HG02798 (cell line): ENCODE results near the gene ANKRD29.
"Not testable (repeated sequence)": the region's sequence is repeated elsewhere in the genome, so short reads cannot be mapped to it uniquely, and the experiment has no call there.

ENCODE experiments used
- ATAC-seq: cut with Tn5 transposase; IDR thresholded peaks from one replicate; pipeline ENCODE4 v1.9.1; 2021; ENCODE audit warnings: mild to moderate bottlenecking; ENCODE audit not compliant: unreplicated experiment, poor library complexity

Gene ANKRD29

DNA sequence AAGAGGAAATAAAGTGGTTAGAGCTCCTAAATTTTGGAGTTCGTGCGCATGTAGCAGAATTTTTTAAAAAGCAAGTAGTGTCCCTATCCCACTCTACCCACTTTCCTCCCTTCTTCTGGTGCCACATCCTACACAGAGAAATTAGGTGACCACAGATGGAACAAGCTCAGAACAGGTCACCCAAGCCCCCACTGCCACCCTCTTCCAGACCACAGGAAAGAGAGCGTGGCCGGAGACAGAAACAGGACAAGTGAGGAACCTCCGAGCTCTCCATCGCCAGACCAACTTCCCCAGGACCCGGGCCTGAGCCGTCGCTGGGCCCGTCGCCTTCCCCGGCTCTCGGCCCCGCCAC lies 76.8 kb downstream of the ANKRD29 start:
- no peak for ATAC-seq

GRCh38 chr18:23585007-23585871 lies 77.5 kb downstream of the ANKRD29 start:
- no peak for ATAC-seq

DNA sequence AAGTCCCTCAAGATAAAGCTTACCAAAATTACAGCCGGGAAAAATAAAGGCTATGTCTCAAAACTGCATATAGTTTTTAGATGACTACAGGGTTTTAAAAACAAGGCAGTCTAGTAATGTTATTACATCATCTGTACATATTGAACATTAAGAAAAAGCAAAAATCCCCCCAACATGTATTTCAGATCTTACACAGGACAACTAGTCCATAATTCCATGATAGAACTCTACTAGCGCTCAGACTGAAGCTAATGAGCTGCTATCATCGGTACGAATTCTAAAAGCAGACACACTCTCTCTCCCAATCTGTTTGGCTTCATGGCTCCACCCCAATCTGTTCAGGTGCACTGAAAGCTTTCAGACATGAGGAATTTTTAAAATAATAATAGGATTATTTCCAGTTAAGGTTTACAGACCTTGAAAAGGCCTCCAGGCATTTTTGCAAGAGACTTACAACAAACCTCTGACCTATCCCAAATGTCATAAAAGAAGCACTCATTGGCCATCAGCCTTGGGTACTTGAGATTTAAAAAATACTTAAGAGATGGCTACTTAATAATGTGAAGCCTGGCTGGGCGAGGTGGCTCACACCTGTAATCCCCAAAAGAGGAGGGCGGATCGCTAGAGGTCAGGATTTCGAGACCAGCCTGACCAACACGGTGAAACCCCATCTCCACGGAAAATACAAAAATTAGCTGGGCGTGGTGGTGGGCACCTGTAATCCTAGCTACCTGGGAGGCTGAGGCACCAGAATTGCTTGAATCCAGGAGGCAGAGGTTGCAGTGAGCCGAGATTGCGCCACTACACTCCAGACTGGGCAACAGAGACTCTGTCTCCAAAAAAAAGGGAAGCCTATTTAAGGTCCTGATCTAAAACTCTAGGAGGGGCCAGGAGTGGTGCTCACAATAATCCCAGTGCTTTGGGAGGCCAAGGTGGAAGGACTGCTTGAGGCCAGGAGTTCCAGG lies 78.4 kb downstream of the ANKRD29 start:
- ATAC-seq: no peak

- no peak for ATAC-seq
These were observed 79.4 kb downstream of the ANKRD29 start for GRCh38 chr18:23583071-23583865.

DNA sequence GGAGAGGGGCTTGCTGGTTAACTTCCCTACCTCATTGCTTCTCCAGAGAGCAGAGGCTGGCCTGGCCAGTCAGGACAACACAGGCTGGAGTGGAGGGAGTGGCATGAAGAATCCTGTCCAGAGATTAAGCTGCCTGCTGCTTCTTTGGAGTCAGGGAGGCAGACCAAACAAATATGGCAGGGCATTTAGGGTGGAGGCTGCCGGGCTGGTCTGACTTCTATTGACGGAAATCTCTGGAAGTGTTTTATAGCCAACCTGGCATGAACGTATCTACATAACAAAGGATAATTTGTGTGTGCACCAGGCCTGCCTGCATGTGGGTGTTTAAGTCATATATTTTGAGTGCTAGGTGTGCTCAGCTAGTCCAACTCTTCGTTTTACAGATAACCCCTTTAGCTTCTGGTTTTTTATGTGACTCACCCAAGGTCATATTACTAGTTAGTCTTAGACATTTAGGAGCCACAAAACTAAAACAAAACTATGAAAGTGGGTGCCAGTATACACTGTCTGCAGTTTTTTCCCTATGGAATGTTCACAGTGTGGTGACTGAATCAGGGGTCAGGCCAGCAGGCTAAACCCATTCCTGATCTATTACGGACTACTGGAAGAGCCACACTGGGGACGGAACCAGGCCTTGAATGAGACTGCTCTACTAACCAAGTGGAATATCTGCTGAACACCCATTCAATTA lies 81.9 kb downstream of the ANKRD29 start:
- no peak for ATAC-seq

DNA sequence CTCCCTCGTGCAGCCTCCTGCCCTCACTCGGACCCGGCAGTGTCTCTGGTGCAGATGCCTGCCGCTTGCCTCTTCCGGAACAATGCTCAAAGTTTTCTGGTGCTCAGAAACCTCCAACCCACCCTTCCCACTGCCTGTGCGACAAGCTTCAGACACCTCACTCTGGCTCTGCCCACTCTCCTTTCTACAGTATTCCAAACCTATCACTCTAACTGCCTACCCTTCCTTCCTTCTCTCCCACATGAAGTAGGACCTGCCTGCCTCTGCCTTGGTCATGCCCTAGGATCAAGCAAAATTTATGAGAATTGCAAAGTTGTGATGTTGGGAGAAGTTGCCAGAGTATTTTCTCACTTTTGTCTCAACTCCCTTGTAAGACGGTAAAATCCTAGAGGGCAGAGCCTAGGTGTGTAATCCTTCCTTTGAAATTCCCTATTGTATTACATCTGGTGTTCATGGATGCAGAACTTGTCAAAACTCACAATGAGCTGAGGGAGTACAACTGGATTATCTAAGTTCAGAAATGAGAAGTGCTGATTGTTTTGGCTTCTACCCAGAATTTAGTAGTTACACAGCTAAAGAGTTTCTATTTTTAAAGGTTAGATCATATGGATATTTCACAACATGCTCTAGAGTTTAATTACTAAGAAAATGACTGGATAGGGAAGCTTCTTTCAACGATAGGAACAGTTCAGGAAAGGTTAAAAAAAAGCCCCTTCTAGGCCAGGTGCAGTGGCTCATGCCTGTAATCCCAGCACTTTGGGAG lies 83.6 kb downstream of the ANKRD29 start:
- no peak for ATAC-seq

DNA sequence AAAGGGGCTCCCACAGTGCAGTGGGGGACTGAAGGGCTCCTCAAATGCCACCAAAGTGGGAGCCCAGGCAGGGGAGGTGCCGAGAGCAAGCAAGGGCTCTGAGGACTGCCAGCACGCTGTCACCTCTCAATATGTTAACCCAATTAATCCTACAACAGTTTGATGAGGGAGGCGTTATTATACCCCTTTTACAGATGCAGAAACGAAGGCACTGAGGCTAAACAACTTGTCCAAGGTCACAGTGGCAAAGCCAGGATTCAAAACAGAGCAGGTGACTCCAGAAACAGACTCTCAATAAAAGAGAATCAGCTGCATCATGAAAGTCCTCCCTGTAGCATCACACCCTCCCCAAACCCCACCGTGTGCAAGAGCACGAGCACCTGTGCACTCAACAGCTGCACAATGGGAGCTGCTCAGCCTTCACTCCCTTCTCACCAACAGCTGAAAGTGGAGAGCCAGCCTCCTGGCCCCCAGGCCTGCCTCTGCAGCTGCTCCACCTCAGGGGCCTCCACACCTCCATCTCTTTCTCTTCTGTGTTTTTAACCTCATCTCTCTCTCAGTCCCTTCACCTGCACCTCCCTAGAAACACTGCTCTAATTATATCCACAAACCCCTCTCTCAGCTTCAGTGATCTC lies 84.5 kb downstream of the ANKRD29 start:
- no peak for ATAC-seq

DNA sequence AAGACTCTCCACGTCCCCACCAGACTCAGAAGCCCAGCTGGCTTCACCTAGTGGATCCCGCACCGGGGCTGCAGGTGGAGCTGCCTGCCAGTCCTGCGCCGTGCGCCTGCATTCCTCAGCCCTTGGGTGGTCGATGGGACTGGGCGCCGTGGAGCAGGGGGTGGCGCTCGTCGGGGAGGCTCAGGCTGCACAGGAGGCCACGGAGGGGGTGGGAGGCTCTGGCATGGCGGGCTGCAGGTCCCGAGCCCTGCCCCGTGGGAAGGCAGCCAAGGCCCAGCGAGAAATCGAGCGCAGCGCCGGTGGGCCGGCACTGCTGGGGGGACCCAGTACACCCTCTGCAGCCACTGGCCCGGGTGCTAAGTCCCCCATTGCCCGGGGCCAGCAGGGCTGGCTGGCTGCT lies 85.2 kb downstream of the ANKRD29 start:
- ATAC-seq: not testable (repeated sequence)

GRCh38 chr18:23575309-23575651 lies 87.4 kb downstream of the ANKRD29 start:
- no peak for ATAC-seq

DNA sequence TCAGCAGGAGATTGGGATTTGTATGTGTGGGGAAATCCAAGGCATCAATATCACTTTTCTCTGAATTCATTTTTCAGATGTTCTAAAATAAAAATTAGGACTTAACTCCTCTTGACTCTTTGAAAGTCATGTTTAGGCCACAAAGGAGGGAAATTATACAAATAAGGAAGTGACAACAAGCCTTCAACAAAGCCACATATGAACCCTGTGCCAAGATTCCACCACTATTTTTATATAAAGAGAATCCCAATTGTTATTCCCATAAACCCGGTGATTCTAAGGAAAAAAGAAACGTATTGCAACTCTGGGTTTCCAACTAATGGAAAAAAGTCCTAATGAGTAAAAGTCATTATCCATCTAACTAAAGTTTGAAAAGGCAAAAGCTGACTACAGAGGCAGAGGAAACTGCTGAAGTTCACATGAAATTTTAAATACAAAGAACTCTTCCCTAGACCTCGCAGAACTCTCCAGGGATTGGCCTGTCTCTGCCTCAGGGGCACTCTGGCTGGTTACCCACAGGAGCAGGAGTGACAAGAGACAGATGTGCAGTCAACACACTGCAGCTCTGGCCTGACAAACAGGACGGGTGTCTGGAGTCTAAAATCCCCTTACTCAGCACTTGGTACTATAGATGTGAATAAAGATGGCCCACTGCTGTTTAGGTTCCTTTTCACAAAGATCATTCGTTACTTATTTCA lies 88.0 kb downstream of the ANKRD29 start:
- no peak for ATAC-seq

- no peak for ATAC-seq
These were observed 88.9 kb downstream of the ANKRD29 start for GRCh38 chr18:23573626-23574431.

- ATAC-seq: no peak
These were observed 89.7 kb downstream of the ANKRD29 start for GRCh38 chr18:23573020-23573419.

GRCh38 chr18:23572570-23572969 lies 90.1 kb downstream of the ANKRD29 start:
- no peak for ATAC-seq

DNA sequence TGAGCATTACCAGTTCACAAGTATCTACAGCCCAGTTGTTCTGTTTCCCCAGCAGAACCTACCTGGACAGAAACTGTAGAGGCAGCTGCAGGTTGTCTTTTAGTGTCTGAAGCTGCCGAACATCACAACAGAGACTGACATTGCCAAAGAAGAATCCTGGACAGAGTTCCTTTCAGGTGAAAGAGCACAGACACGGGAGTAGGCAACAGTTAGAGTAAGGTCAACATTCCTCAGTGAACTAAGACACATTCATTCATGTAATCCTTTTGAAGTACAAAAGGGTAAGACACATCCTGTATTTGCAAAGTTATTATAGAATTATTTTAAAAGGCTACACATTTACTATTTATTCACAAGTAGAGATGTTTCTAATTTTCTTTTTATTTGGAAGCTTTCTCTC lies 90.7 kb downstream of the ANKRD29 start:
- ATAC-seq: no peak

DNA sequence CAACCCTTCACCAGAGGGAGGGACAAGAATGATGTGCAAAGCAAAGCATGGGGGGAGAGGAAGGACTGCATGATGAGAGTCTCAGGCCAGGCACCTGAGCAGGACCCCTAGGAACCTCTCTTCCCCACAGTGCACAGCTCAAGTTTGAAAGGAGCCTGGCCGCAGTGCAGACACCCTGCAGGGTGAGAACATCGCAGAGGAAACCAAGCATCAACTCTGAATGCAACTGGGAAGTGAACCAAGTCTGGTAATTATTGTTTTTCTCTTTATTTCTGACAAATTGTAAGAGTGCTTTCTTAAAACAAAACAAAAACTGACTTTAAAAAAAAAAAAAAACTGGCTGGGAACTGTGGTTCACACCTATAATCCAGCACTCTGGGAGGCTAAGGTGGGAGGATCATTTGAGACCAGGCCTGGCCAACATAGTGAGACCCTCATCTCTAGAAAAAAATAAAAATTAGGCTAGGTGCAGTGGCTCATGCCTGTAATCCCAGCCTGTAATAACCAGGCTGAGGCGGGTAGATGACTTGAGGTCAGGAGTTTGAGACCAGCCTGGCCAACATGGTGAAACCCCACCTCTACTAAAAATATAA lies 91.7 kb downstream of the ANKRD29 start:
- ATAC-seq: no peak

GRCh38 chr18:23569299-23570063 lies 93.2 kb downstream of the ANKRD29 start:
- ATAC-seq: no peak
